Uterus (tissue), 2 donors: Measurements from ENCODE around the gene OTOG.

ENCODE experiments used
- CTCF ChIP-seq, 4 experiments: fragments of 200-600 bp in 2 of 4; fragments of 450-650 bp in 2 of 4; sonication (generic) in 2 of 4; IDR thresholded peaks; one replicate each; pipeline ENCODE4 v1.5.1; 2016 to 2019; ENCODE audit warnings: antibody characterized with exemption in 4 of 4, mild to moderate bottlenecking in 2 of 4, moderate library complexity in 1 of 4
- POLR2A ChIP-seq, 2 donors: fragments of 450-650 bp; IDR thresholded peaks; one replicate each; pipeline ENCODE4 v1.6.1; 2016; ENCODE audit warnings: antibody characterized with exemption in 2 of 2, mild to moderate bottlenecking in 1 of 2, moderate library complexity in 1 of 2

DNA sequence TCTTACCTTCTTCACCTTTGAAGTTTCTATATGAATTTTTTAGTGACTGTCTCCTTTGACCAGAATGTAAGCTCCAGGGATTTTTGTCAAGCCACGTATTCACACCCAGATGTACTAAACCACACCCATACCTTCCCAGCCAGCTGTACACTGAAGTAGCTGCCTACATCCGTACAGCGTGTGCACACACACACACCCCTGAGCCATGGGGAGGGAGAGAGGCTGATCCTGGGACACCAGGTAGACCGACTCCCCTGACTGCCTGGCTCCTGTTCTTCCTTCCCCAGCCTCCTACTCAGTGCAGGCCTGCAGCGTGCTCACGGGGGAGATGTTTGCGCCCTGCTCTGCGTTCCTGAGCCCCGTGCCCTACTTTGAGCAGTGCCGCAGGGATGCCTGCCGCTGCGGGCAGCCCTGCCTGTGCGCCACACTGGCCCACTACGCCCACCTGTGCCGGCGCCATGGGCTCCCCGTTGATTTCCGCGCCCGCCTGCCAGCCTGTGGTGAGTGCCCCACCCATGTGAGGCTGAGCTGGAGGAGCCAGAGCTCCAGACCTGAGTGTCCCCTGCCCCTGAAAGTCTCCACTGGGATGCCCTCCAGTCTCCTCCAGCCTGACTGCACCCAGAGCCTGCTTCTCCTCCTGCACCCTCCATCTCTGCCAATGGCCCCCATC lies 25.9 kb downstream of the OTOG start:
- TF ChIP-seq CTCF (IDR thresholded peaks at IDR 0.05): no peak
- TF ChIP-seq POLR2A (IDR thresholded peaks at IDR 0.05): no peak
